SK-N-SH (cell line): ENCODE measurements around the gene DDX1. TPM values are rescaled to one million over a fixed set of nuclear protein-coding genes. Genes with fewer than 3 reads are reported as not detected.

Experiments
- CTCF ChIA-PET: fragments of 300-600, 350-600 bp; formaldehyde crosslinking; extraction: SDS; loops from one replicate; lab custom pipeline; 2021; lab: Yijun Ruan, JAX
- POLR2A ChIA-PET: fragments of 350-600 bp; sonication (Branson Sonifier 250); formaldehyde crosslinking; extraction: SDS; loops from one replicate; lab custom pipeline; 2020; ENCODE audit warnings: antibody characterized with exemption, inconsistent platforms; lab: Yijun Ruan, JAX
- DNase-seq: peaks from one replicate; pipeline ENCODE4 v3.0.0; 2012
- H2AFZ ChIP-seq: fragments of 200-600 bp; sonication (generic); 2 replicates; pipeline ENCODE4 v1.8.1; 2016; ENCODE audit warnings: antibody characterized with exemption, mild to moderate bottlenecking, low read depth
- H3F3A ChIP-seq: fragments of 200-600 bp; sonication (generic); replicated peaks from 2 replicates; pipeline ENCODE3; 2016; ENCODE audit warnings: antibody characterized with exemption, mild to moderate bottlenecking; ENCODE audit not compliant: insufficient read depth
- H3K27ac ChIP-seq, 2 experiments: fragments of 200-500 bp in 1 of 2; fragments of 200-600 bp in 1 of 2; sonication (Bioruptor generic) in 1 of 2; sonication (generic), shearing (Covaris generic) in 1 of 2; 2 replicates each; pipeline versions ENCODE4 v1.5.1 to v1.6.1; 2014 to 2016; ENCODE audit warnings: low read depth in 2 of 2, inconsistent platforms in 1 of 2, low read length in 1 of 2, mild to moderate bottlenecking in 1 of 2, mixed read lengths in 1 of 2
- H3K27me3 ChIP-seq: fragments of 200-600 bp; sonication (generic), shearing (Covaris generic); 2 replicates; pipeline ENCODE4 v1.6.1; 2016; ENCODE audit warnings: mixed run types; ENCODE audit not compliant: insufficient read depth
- H3K36me3 ChIP-seq, 2 experiments: fragments of 200-500 bp in 1 of 2; fragments of 200-600 bp in 1 of 2; sonication (Bioruptor generic) in 1 of 2; sonication (generic) in 1 of 2; replicated peaks in 1 of 2; 2 replicates each; pipeline versions ENCODE3 to v1.5.1; 2014 to 2016; ENCODE audit warnings: low read length in 1 of 2, mild to moderate bottlenecking in 1 of 2; ENCODE audit not compliant: insufficient read depth in 2 of 2, control insufficient read depth in 1 of 2
- H3K4me1 ChIP-seq, 2 experiments: fragments of 200-500 bp in 1 of 2; fragments of 200-600 bp in 1 of 2; sonication (Bioruptor generic) in 1 of 2; sonication (generic), shearing (Covaris generic) in 1 of 2; 2 replicates each; pipeline versions ENCODE4 v1.5.1 to v1.6.1; 2014 to 2016; ENCODE audit warnings: low read depth in 1 of 2, low read length in 1 of 2, mixed run types in 1 of 2; ENCODE audit not compliant: insufficient read depth in 2 of 2, control insufficient read depth in 1 of 2
- H3K4me2 ChIP-seq: fragments of 200-600 bp; sonication (generic), shearing (Covaris generic); 2 replicates; pipeline ENCODE4 v1.6.1; 2017; ENCODE audit warnings: mixed run types
- H3K4me3 ChIP-seq, 2 experiments: fragments of 200-500 bp in 1 of 2; fragments of 200-600 bp in 1 of 2; sonication (Bioruptor generic) in 1 of 2; sonication (generic), shearing (Covaris generic) in 1 of 2; 2 replicates each; pipeline versions ENCODE4 v1.5.1 to v1.8.1; 2014 to 2016; ENCODE audit warnings: low read depth in 2 of 2, inconsistent platforms in 1 of 2, low read length in 1 of 2, mild to moderate bottlenecking in 1 of 2, mixed read lengths in 1 of 2, moderate library complexity in 1 of 2
- H3K79me2 ChIP-seq: fragments of 200-600 bp; sonication (generic); 2 replicates; pipeline ENCODE4 v1.8.1; 2017; ENCODE audit warnings: mild to moderate bottlenecking; ENCODE audit not compliant: insufficient read depth
- H3K9ac ChIP-seq: fragments of 200-600 bp; sonication (generic); 2 replicates; pipeline ENCODE4 v1.6.1; 2017; ENCODE audit warnings: mixed run types
- H3K9me2 ChIP-seq: fragments of 200-600 bp; sonication (generic); 2 replicates; pipeline ENCODE4 v1.6.1; 2017; ENCODE audit warnings: mixed run types
- H3K9me3 ChIP-seq: fragments of 200-600 bp; sonication (generic); 2 replicates; pipeline ENCODE4 v1.6.1; 2017; ENCODE audit warnings: mixed run types, mild to moderate bottlenecking, moderate library complexity
- H4K20me1 ChIP-seq: fragments of 200-600 bp; sonication (generic); 2 replicates; pipeline ENCODE4 v1.6.1; 2017; ENCODE audit warnings: mild to moderate bottlenecking, mixed run types; ENCODE audit not compliant: insufficient read depth
- FOXM1 ChIP-seq: IDR thresholded peaks from 2 replicates; pipeline ENCODE4 v1.4.0; 2012; ENCODE audit warnings: low read depth, mild to moderate bottlenecking
- GABPA ChIP-seq: IDR thresholded peaks from 2 replicates; pipeline ENCODE4 v1.4.0; 2012; ENCODE audit warnings: low read depth, mild to moderate bottlenecking
- GATA2 ChIP-seq: sonication (generic); formaldehyde crosslinking; IDR thresholded peaks from 2 replicates; pipeline ENCODE4 v1.5.0; 2020; ENCODE audit warnings: mild to moderate bottlenecking, missing genetic modification reagents
- MXI1 ChIP-seq: IDR thresholded peaks from 2 replicates; pipeline ENCODE4 v1.6.1; 2012; ENCODE audit warnings: mild to moderate bottlenecking, low read depth, low read length, improper control_type of control experiment
- NRF1 ChIP-seq: IDR thresholded peaks from 2 replicates; pipeline ENCODE4 v1.6.1; 2012; ENCODE audit warnings: low read depth, mild to moderate bottlenecking, low read length
- POLR2AphosphoS5 ChIP-seq: IDR thresholded peaks from 2 replicates; pipeline ENCODE4 v1.6.1; 2012; ENCODE audit warnings: low read depth, low read length
- RAD21 ChIP-seq: IDR thresholded peaks from 2 replicates; pipeline ENCODE4 v1.6.1; 2012; ENCODE audit warnings: mild to moderate bottlenecking, low read length
- RCOR1 ChIP-seq: fragments of 150-350 bp; IDR thresholded peaks from 2 replicates; pipeline ENCODE4 v1.6.1; 2017; ENCODE audit warnings: antibody characterized with exemption, low read length
- RFX5 ChIP-seq: IDR thresholded peaks from 2 replicates; pipeline ENCODE4 v1.6.1; 2012; ENCODE audit warnings: mild to moderate bottlenecking, improper control_type of control experiment, low read length
- SIN3A ChIP-seq: IDR thresholded peaks from 2 replicates; pipeline ENCODE4 v1.6.1; 2012; ENCODE audit warnings: low read depth, mild to moderate bottlenecking, low read length, moderate library complexity, borderline replicate concordance
- SMC3 ChIP-seq: IDR thresholded peaks from 2 replicates; pipeline ENCODE4 v1.6.1; 2012; ENCODE audit warnings: low read depth, low read length, improper control_type of control experiment
- YY1 ChIP-seq: IDR thresholded peaks from 2 replicates; pipeline ENCODE4 v1.4.0; 2012; ENCODE audit warnings: low read depth, mild to moderate bottlenecking
- WGBS: methylation state at CpG from one replicate; pipeline ENCODE4 v1.1.6; 2017; ENCODE audit warnings: low lambda C conversion rate; 5-methylcytosine and 5-hydroxymethylcytosine counted together
- polyA plus RNA-seq, 3 experiments: library from polyadenylated mRNA; depleted of rRNA; stranded (reverse); fragments of >200 nt; gene quantifications; 2 replicates each; pipeline ENCODE4 v1.2.3, GENCODE V29; 2012
- TF ChIP-seq, protein P1 (sequence below): fragments of 150-350 bp; IDR thresholded peaks from 2 replicates; pipeline ENCODE4 v1.6.1; 2017; ENCODE audit warnings: antibody characterized with exemption, low read length, low read depth, borderline replicate concordance
- TF ChIP-seq, protein P2 (sequence below): IDR thresholded peaks from 2 replicates; pipeline ENCODE4; 2012
- TF ChIP-seq, protein P3 (sequence below): fragments of 200-600 bp; sonication (generic); IDR thresholded peaks from 2 replicates; pipeline ENCODE4 v1.6.1; 2017; ENCODE audit warnings: antibody characterized with exemption, mild to moderate bottlenecking, moderate library complexity

Gene DDX1
- polyA plus RNA-seq, 1 of the 3 experiments (the other 2 are of a cell fraction), result 54.5 TPM

DNA sequence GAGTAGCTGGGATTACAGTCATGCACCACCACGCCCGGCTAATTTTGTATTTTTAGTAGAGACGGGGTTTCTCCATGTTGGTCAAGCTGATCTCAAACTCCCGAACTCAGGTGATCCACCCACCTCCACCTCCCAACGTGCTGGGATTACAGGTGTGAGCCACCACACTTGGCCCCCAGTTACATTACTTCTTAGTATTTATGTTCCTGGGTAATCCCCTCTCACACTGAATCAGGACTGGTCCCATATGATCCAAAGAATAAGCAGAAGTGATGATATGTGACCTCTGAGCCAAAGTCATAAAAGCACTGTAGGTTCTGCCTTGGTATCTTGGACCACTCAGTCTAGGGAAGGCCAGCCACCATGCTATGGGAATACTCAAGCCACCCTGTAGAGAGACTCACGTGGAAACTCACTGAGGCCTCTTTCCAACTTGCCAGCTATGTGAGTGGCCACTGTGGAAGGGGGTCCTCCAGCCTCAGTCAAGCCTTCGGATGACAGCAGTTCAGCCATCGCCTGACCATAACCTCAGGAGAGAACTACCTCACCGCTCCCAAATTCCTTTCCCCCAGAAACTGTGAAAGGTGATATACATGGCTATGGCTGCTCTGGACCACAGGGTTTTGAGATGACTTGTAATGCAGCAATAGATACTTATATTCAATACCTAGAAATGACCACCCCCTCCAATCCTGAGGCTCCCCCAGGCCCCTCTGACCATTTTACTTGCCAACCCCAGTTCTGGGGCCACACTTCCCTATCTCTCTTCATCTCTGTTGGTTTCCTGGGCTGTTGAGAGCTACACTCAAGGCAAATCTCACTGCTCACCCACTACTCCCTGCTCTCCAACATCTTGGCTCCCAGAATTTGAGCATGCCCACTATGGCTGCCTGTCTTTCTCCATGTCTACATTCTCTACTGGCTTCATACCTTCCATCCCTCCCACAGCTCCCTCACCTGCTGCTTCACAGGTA, 80.5 kb downstream of the DDX1 start:
- Histone ChIP-seq H3K4me3 (no peak overlapping the region), H3K79me2 (no peaks in the 10 kb centered on the region), H3K9me3 (no peaks in the 10 kb centered on the region), H3K4me1 (peaks cover 0 to 11% of the 10 kb centered on the region in 2 experiments; a peak in 1 of 4 replicates), H3F3A (no peaks in the 10 kb centered on the region), H3K9ac (no peak overlapping the region), H3K36me3 (no peaks in the 10 kb centered on the region), H3K4me2 (no peak overlapping the region), H3K27me3 (no peaks in the 10 kb centered on the region), H4K20me1 (no peaks in the 10 kb centered on the region), H3K9me2 (no peaks in the 10 kb centered on the region), H3K27ac (no peak overlapping the region), H2AFZ (no peak overlapping the region)
- DNase-seq, result no peak
- POLR2A ChIA-PET, result no interaction called here
- 44% methylated on average over 9 of the region's 9 CpGs for WGBS
- TF ChIP-seq YY1, result no peak
- TF ChIP-seq, protein P1, sequence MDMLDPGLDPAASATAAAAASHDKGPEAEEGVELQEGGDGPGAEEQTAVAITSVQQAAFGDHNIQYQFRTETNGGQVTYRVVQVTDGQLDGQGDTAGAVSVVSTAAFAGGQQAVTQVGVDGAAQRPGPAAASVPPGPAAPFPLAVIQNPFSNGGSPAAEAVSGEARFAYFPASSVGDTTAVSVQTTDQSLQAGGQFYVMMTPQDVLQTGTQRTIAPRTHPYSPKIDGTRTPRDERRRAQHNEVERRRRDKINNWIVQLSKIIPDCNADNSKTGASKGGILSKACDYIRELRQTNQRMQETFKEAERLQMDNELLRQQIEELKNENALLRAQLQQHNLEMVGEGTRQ, result no peak
- TF ChIP-seq MXI1, result no peak
- no peak for TF ChIP-seq RAD21
- TF ChIP-seq, protein P2, sequence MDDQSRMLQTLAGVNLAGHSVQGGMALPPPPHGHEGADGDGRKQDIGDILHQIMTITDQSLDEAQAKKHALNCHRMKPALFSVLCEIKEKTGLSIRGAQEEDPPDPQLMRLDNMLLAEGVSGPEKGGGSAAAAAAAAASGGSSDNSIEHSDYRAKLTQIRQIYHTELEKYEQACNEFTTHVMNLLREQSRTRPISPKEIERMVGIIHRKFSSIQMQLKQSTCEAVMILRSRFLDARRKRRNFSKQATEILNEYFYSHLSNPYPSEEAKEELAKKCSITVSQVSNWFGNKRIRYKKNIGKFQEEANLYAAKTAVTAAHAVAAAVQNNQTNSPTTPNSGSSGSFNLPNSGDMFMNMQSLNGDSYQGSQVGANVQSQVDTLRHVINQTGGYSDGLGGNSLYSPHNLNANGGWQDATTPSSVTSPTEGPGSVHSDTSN, result no peak
- TF ChIP-seq RFX5, result no peak
- TF ChIP-seq SIN3A, result no peak
- TF ChIP-seq GABPA, result no peak
- no peak for TF ChIP-seq SMC3
- TF ChIP-seq RCOR1, result no peak
- no peak for TF ChIP-seq GATA2 (CRISPR knock-in tag)
- no peak for TF ChIP-seq NRF1
- TF ChIP-seq, protein P3, sequence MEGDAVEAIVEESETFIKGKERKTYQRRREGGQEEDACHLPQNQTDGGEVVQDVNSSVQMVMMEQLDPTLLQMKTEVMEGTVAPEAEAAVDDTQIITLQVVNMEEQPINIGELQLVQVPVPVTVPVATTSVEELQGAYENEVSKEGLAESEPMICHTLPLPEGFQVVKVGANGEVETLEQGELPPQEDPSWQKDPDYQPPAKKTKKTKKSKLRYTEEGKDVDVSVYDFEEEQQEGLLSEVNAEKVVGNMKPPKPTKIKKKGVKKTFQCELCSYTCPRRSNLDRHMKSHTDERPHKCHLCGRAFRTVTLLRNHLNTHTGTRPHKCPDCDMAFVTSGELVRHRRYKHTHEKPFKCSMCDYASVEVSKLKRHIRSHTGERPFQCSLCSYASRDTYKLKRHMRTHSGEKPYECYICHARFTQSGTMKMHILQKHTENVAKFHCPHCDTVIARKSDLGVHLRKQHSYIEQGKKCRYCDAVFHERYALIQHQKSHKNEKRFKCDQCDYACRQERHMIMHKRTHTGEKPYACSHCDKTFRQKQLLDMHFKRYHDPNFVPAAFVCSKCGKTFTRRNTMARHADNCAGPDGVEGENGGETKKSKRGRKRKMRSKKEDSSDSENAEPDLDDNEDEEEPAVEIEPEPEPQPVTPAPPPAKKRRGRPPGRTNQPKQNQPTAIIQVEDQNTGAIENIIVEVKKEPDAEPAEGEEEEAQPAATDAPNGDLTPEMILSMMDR, result no peak
- no peak for TF ChIP-seq FOXM1
- TF ChIP-seq POLR2AphosphoS5, result no peak
- CTCF ChIA-PET, result no interaction called here
